Measurements from ENCODE around the gene KLF13.

DNA sequence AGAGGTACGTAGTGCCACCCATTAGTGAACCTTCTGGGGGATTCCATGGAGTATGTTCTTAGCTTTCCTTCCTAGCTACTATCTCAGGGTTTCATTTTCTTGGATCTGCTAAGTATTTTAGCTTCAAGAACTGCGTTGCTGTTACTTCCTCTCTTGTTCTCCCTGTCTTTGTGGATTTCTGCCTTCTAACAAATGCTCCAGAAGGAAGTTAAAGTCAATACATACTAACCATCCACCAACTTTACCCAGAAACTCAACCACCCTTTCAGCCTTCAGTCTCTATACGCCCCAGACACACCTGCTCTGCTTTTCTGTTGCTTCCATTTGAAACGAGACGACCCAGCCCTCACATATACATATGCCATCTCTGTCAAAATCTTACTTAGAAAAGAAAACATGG lies 2.4 kb upstream of the KLF13 start:
- TF ChIP-seq, protein P1, sequence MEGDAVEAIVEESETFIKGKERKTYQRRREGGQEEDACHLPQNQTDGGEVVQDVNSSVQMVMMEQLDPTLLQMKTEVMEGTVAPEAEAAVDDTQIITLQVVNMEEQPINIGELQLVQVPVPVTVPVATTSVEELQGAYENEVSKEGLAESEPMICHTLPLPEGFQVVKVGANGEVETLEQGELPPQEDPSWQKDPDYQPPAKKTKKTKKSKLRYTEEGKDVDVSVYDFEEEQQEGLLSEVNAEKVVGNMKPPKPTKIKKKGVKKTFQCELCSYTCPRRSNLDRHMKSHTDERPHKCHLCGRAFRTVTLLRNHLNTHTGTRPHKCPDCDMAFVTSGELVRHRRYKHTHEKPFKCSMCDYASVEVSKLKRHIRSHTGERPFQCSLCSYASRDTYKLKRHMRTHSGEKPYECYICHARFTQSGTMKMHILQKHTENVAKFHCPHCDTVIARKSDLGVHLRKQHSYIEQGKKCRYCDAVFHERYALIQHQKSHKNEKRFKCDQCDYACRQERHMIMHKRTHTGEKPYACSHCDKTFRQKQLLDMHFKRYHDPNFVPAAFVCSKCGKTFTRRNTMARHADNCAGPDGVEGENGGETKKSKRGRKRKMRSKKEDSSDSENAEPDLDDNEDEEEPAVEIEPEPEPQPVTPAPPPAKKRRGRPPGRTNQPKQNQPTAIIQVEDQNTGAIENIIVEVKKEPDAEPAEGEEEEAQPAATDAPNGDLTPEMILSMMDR (conservative IDR thresholded peaks at IDR 0.05; ENCODE audit: low read depth in 2 of 2) = no peak
- TF ChIP-seq EZH2 (IDR thresholded peaks at IDR 0.05; ENCODE audit: low read depth, unreplicated experiment) (no peak), ZNF114 (CRISPR knock-in tag; IDR thresholded peaks at IDR 0.05) (no peak), POLR2AphosphoS5 (IDR thresholded peaks at IDR 0.05; ENCODE audit: low read depth) (no peak), REST (IDR thresholded peaks at IDR 0.05; ENCODE audit: unreplicated experiment) (no peak), JUNB (IDR thresholded peaks at IDR 0.05; ENCODE audit: unreplicated experiment) (no peak), NANOG (IDR thresholded peaks at IDR 0.05; ENCODE audit: borderline replicate concordance) (no peak), STAT1 (IDR thresholded peaks at IDR 0.05; ENCODE audit: unreplicated experiment) (no peak), EZH2phosphoT487 (IDR thresholded peaks at IDR 0.05; ENCODE audit: unreplicated experiment) (no peak), ZNF331 (CRISPR knock-in tag; IDR thresholded peaks at IDR 0.05; ENCODE audit: low read depth) (no peak), ZNF462 (CRISPR knock-in tag; IDR thresholded peaks at IDR 0.05) (no peak), CREB1 (CRISPR knock-in tag; IDR thresholded peaks at IDR 0.05; ENCODE audit: low read depth) (no peak)
- TF ChIP-seq, protein P2, sequence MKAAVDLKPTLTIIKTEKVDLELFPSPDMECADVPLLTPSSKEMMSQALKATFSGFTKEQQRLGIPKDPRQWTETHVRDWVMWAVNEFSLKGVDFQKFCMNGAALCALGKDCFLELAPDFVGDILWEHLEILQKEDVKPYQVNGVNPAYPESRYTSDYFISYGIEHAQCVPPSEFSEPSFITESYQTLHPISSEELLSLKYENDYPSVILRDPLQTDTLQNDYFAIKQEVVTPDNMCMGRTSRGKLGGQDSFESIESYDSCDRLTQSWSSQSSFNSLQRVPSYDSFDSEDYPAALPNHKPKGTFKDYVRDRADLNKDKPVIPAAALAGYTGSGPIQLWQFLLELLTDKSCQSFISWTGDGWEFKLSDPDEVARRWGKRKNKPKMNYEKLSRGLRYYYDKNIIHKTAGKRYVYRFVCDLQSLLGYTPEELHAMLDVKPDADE (IDR thresholded peaks at IDR 0.05) = no peak
